Left lung (tissue), 10 donors: Measurements from ENCODE around the gene APOBEC3G. TPM values are rescaled to one million over a fixed set of nuclear protein-coding genes. Genes with fewer than 3 reads are reported as not detected.
A peak's percentile ranks its signal among the peaks of the same experiment; 100 is the strongest.

Experiments
- ATAC-seq: fragments of 200-7000 bp; cut with Tn5 transposase; one replicate; pipeline ENCODE4 v1.9.1; 2020; ENCODE audit warnings: moderate library complexity
- DNase-seq, 4 donors: peaks; one replicate each; pipeline ENCODE4 v3.0.0-alpha.2; 2013 to 2020
- H3K27ac ChIP-seq, 2 donors: fragments of 200-600 bp; sonication (generic) in 1 of 2; one replicate each; pipeline versions ENCODE4 v1.5.0 to v1.8.0; 2020 to 2021
- H3K27me3 ChIP-seq, 2 donors: fragments of 200-600 bp; sonication (generic) in 1 of 2; one replicate each; pipeline versions ENCODE4 v1.5.0 to v1.8.0; 2020 to 2021
- H3K36me3 ChIP-seq, 2 donors: fragments of 200-600 bp; sonication (generic) in 1 of 2; one replicate each; pipeline versions ENCODE4 v1.5.0 to v1.8.0; 2020 to 2021
- H3K4me1 ChIP-seq, 2 donors: fragments of 200-600 bp; one replicate each; pipeline ENCODE4 v1.8.0; 2021
- H3K4me3 ChIP-seq, 2 donors: fragments of 200-600 bp; sonication (generic) in 1 of 2; one replicate each; pipeline versions ENCODE4 v1.5.0 to v1.8.0; 2020 to 2021; ENCODE audit warnings: mild to moderate bottlenecking in 1 of 2
- H3K9me3 ChIP-seq, 2 donors: fragments of 200-600 bp; sonication (generic) in 1 of 2; one replicate each; pipeline versions ENCODE4 v1.5.0 to v1.8.0; 2020 to 2021
- CTCF ChIP-seq, 2 donors: fragments of 200-600 bp; sonication (generic) in 1 of 2; IDR thresholded peaks; one replicate each; pipeline versions ENCODE4 v1.5.0 to v1.8.0; 2021; ENCODE audit warnings: antibody characterized with exemption in 2 of 2
- intact Hi-C, 2 donors: fragments of 100-400 bp; cut with DNase I; formaldehyde crosslinking; loops; one replicate each; pipeline versions ENCODE4 v1.11.2 to v1.14.2; 2022
- polyA plus RNA-seq, 6 donors: library from polyadenylated mRNA; unstranded; fragments of 120-200 nt; gene quantifications; one replicate each; pipeline ENCODE4 v1.2.1, GENCODE V29; 2013; ENCODE audit not compliant: insufficient read length in 6 of 6
- total RNA-seq, 2 donors: library from RNA; stranded (reverse); fragmentation: NEBNext Ultra II Directional; extraction: Animal tissue kit (Norgen Biotek cat#: 25700); gene quantifications; one replicate each; pipeline ENCODE4 v1.2.1, GENCODE V29; 2021
- donor health status: DM: no; HTN: yes; CAD: no.
- donor health status: DM: no; HTN: no; CAD: no.

The APOBEC3G gene
- total and polyA plus RNA-seq, 8 donors = 8.2 to 19.1 (median 15.7) TPM

DNA sequence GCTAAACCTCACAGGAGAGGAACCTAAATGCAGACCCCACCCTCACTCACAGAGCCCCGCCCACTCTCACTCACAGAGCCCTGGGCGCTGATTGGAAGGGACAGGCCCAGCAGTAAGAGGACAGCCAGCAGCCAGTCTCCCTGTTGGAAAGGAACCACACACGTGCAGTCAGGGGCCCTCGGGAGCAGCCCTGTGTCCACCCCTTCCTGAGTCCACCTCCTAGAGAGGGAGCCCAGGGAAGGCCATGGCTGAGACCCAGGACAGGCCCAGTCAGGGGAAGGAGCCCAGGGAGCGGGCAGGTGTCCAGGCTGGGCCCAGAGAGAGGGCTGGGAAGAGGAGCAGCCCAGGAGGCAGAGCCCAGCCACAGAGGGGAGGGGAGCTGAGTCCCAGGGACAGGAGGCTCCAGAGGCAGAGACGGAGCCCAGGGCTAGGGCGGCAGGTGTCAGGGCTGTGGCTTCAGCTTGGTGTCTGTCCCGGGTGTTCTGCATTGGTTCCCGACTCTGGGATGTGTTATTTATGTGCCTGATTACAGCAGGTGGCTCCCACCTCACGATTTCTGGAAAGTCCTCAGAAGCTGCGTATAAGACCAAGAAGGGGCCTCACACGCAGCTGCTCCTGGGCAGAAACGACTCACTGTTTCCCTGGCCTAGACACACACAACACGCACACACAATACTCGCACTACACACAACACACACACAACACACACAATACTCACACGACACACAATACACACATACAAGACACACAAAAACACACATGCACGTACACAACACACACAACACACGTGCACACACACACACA, 11.0 kb downstream of the APOBEC3G start:
- no peak for TF ChIP-seq CTCF (IDR thresholded peaks at IDR 0.05)
- Histone ChIP-seq H3K27me3 (peaks cover 0 to 17% of the 10 kb centered on the region in 2 donors), H3K9me3 (no peaks in the 10 kb centered on the region), H3K4me1 (peaks cover 0 to 23% of the 10 kb centered on the region in 2 donors), H3K4me3 (no peak overlapping the region), H3K36me3 (no peaks in the 10 kb centered on the region), H3K27ac (no peak overlapping the region)
- peak; percentile 70 for ATAC-seq
- DNase-seq = peak in 1 of 4 donors; percentile 61
- intact Hi-C loops = no loop called here

DNA sequence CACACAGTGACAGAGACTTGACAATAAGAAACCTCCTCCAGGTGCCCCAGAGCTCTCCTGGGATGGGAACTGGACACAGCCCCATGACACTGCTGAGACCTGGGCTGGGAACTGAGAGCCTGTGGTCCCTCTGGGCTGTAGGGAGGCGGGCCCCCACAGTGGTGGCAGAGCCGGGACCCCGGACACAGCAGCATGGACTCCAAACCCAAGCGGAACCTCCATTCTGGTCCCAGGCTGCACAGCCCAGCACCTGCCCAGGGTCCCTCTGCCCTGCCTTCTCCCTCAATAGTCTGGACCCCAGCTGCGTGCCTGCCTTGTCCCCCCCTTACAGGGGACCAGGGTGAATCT, 11.6 kb downstream of the APOBEC3G start:
- Histone ChIP-seq H3K27me3 (peaks cover 0 to 17% of the 10 kb centered on the region in 2 donors), H3K27ac (no peak overlapping the region), H3K36me3 (no peaks in the 10 kb centered on the region), H3K4me1 (peaks cover 0 to 29% of the 10 kb centered on the region in 2 donors), H3K9me3 (no peaks in the 10 kb centered on the region), H3K4me3 (no peak overlapping the region)
- ATAC-seq (no peak), DNase-seq (peak in 1 of 4 donors; percentile 57)
- intact Hi-C loops = no loop called here
- TF ChIP-seq CTCF (IDR thresholded peaks at IDR 0.05) = no peak

DNA sequence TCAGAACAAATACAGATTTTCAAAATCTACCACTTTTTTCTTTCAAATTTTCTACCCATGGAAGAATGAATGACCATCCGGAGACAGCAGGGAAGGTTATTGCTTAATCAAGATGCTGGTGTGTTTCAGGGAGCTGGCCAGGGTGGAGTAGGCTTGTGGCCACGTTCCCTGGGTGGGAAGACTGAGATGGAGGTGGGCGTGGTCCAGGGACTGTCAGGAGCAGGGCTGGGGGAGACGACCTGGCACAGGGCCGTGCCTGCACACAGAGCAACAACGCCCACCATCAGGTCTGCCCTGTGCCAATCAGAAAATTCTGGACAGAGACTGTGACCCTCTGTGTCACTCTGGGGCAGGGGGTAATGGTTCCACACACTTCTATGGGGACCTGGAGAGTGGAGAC, 12.9 kb downstream of the APOBEC3G start:
- no peak for ATAC-seq
- peak overlapping the region in 1 of 2 donors; percentile 70 for H3K27ac ChIP-seq
- H3K4me1 ChIP-seq = peaks cover 0 to 29% of the 10 kb centered on the region in 2 donors
- H3K9me3 ChIP-seq = no peaks in the 10 kb centered on the region
- H3K4me3 ChIP-seq = no peak overlapping the region
- no peak for DNase-seq
- no peak for TF ChIP-seq CTCF (IDR thresholded peaks at IDR 0.05)
- no peaks in the 10 kb centered on the region for H3K36me3 ChIP-seq
- intact Hi-C loops = no loop called here
- peaks cover 0 to 17% of the 10 kb centered on the region in 2 donors for H3K27me3 ChIP-seq

GRCh38 chr22:39090426-39091064, 13.5 kb downstream of the APOBEC3G start:
- H3K36me3 ChIP-seq = no peaks in the 10 kb centered on the region
- TF ChIP-seq CTCF (IDR thresholded peaks at IDR 0.05) = no peak
- no peaks in the 10 kb centered on the region for H3K9me3 ChIP-seq
- peak overlapping the region in 1 of 2 donors; percentile 70 for H3K27ac ChIP-seq
- peaks cover 0 to 33% of the 10 kb centered on the region in 2 donors for H3K4me1 ChIP-seq
- intact Hi-C loops = no loop called here
- DNase-seq (peak in 1 of 4 donors; percentile 45), ATAC-seq (peak; percentile 19)
- peaks cover 0 to 17% of the 10 kb centered on the region in 2 donors for H3K27me3 ChIP-seq
- no peak overlapping the region for H3K4me3 ChIP-seq
